Parathyroid adenoma (tissue), 2 donors: ENCODE results near the gene ABCC2.

Experiments used
- H2AFZ ChIP-seq: fragments of 300-600 bp; sonication (generic); one replicate; pipeline ENCODE4 v1.7.0; 2017; ENCODE audit warnings: antibody characterized with exemption, mild to moderate bottlenecking
- H3K27ac ChIP-seq: fragments of 300-600 bp; sonication (generic); one replicate; pipeline ENCODE4 v1.7.0; 2017
- H3K27me3 ChIP-seq: fragments of 300-600 bp; sonication (generic); one replicate; pipeline ENCODE4 v1.7.0; 2017; ENCODE audit warnings: low read length; ENCODE audit not compliant: control insufficient read depth, insufficient read depth
- H3K36me3 ChIP-seq: fragments of 300-600 bp; sonication (generic); one replicate; pipeline ENCODE4 v1.7.0; 2017; ENCODE audit warnings: low read length; ENCODE audit not compliant: control insufficient read depth, insufficient read depth
- H3K4me1 ChIP-seq: fragments of 300-600 bp; sonication (generic); one replicate; pipeline ENCODE4 v1.7.0; 2017; ENCODE audit warnings: control low read depth
- H3K4me2 ChIP-seq: fragments of 300-600 bp; sonication (generic); one replicate; pipeline ENCODE4 v1.7.0; 2017; ENCODE audit warnings: low read length
- H3K4me3 ChIP-seq: fragments of 300-600 bp; sonication (generic); one replicate; pipeline ENCODE4 v1.7.0; 2017; ENCODE audit warnings: low read depth, low read length
- H3K79me2 ChIP-seq: fragments of 300-600 bp; sonication (generic); one replicate; pipeline ENCODE4 v1.7.0; 2017; ENCODE audit warnings: control low read depth
- H3K9ac ChIP-seq: fragments of 300-600 bp; sonication (generic); one replicate; pipeline ENCODE4 v1.7.0; 2017; ENCODE audit warnings: mild to moderate bottlenecking
- H3K9me3 ChIP-seq: fragments of 300-600 bp; sonication (generic); one replicate; pipeline ENCODE4 v1.7.0; 2017; ENCODE audit warnings: low read length; ENCODE audit not compliant: control insufficient read depth
- TF ChIP-seq, protein P1 (sequence below): fragments of 300-600 bp; sonication (generic); IDR thresholded peaks from one replicate; pipeline ENCODE4 v1.7.0; 2017; ENCODE audit warnings: antibody characterized with exemption, mild to moderate bottlenecking
- donor health status: primary hyperparathyroidism.

Gene ABCC2

DNA sequence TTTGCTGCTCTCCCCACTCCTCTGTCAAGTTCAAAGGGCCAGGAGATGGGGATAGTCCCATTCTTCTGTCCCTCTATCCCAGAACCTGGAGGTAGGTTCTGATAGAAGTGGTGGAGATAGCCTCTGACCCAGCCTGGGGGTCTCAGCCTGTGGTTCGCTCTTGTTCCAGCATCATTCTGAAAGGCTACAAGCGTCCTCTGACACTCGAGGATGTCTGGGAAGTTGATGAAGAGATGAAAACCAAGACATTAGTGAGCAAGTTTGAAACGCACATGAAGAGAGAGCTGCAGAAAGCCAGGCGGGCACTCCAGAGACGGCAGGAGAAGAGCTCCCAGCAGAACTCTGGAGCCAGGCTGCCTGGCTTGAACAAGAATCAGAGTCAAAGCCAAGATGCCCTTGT lies 14.5 kb downstream of the ABCC2 start:
- H3K9me3 ChIP-seq, result no peaks in the 10 kb centered on the region
- H3K36me3 ChIP-seq, result no peaks in the 10 kb centered on the region
- no peaks in the 10 kb centered on the region for H3K4me1 ChIP-seq
- no peaks in the 10 kb centered on the region for H3K79me2 ChIP-seq
- no peak overlapping the region for H3K4me3 ChIP-seq
- H3K4me2 ChIP-seq, result no peak overlapping the region
- H3K27me3 ChIP-seq, result no peaks in the 10 kb centered on the region
- no peak overlapping the region for H3K27ac ChIP-seq
- TF ChIP-seq, protein P1, sequence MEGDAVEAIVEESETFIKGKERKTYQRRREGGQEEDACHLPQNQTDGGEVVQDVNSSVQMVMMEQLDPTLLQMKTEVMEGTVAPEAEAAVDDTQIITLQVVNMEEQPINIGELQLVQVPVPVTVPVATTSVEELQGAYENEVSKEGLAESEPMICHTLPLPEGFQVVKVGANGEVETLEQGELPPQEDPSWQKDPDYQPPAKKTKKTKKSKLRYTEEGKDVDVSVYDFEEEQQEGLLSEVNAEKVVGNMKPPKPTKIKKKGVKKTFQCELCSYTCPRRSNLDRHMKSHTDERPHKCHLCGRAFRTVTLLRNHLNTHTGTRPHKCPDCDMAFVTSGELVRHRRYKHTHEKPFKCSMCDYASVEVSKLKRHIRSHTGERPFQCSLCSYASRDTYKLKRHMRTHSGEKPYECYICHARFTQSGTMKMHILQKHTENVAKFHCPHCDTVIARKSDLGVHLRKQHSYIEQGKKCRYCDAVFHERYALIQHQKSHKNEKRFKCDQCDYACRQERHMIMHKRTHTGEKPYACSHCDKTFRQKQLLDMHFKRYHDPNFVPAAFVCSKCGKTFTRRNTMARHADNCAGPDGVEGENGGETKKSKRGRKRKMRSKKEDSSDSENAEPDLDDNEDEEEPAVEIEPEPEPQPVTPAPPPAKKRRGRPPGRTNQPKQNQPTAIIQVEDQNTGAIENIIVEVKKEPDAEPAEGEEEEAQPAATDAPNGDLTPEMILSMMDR, result no peak
- H2AFZ ChIP-seq, result no peak overlapping the region
- no peak overlapping the region for H3K9ac ChIP-seq

DNA sequence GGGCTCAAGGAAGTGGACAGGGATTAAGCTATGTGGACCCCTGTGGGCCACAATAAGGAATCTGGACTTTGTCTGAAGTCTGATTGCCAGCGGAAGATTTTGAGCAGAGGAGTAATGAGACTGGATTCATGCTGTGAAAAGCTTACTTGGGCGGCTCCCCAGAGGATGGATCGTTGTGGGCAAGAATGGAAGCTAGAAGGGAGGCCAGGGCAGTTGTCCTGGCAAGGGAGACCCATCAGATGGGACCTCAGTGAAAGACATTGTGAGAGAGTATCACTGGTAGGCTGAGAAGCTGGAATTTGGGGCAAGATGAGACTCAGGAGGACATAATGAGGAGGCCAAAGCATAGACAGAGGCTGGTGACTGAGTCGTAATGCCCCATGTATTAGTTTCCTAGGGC lies 15.6 kb downstream of the ABCC2 start:
- no peaks in the 10 kb centered on the region for H3K27me3 ChIP-seq
- no peak overlapping the region for H3K4me2 ChIP-seq
- no peaks in the 10 kb centered on the region for H3K36me3 ChIP-seq
- no peaks in the 10 kb centered on the region for H3K79me2 ChIP-seq
- no peak overlapping the region for H3K27ac ChIP-seq
- no peaks in the 10 kb centered on the region for H3K9me3 ChIP-seq
- H3K9ac ChIP-seq, result no peak overlapping the region
- no peaks in the 10 kb centered on the region for H3K4me1 ChIP-seq
- no peak overlapping the region for H2AFZ ChIP-seq
- TF ChIP-seq, protein P1, result no peak
- no peak overlapping the region for H3K4me3 ChIP-seq

DNA sequence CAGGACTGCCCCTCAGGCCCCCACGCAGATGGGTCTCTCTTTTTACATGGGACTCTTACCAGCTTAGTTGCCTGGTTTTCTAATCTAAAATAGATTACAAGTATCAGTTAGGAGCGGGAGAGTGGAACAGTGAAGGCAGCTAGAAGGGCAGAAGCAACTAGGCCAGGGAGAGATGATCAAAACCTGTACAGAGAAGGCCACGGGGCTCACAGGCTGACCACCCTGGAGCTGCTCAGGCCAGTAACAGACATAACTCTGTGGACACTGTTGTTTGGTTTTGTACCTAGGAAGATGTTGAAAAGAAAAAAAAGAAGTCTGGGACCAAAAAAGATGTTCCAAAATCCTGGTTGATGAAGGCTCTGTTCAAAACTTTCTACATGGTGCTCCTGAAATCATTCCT lies 16.5 kb downstream of the ABCC2 start:
- H3K4me1 ChIP-seq, result no peaks in the 10 kb centered on the region
- no peak overlapping the region for H3K9ac ChIP-seq
- H3K4me3 ChIP-seq, result no peak overlapping the region
- no peak overlapping the region for H2AFZ ChIP-seq
- H3K4me2 ChIP-seq, result no peak overlapping the region
- H3K27me3 ChIP-seq, result no peaks in the 10 kb centered on the region
- H3K36me3 ChIP-seq, result no peaks in the 10 kb centered on the region
- H3K9me3 ChIP-seq, result no peaks in the 10 kb centered on the region
- no peak overlapping the region for H3K27ac ChIP-seq
- no peaks in the 10 kb centered on the region for H3K79me2 ChIP-seq
- TF ChIP-seq, protein P1, result no peak

DNA sequence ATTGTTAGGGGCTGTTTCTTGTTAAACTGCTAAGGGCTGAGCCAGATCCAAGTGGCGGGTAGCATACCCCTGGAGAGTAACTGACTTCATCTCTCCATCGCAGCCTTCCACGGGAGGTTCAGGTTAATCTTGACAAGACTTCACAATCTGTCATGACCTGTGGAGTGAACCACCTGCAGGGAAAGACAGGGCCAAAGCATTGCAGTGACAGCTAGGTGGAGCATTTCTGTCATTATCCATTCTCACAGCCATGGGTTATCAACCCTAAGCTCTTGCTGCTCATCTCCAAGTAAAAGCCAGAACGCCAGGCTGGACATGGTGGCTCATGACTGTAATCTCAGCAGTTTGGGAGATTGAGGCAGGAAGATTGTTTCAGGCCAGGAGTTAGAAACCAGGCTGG lies 17.2 kb downstream of the ABCC2 start:
- no peaks in the 10 kb centered on the region for H3K4me1 ChIP-seq
- H3K9me3 ChIP-seq, result no peaks in the 10 kb centered on the region
- no peak overlapping the region for H2AFZ ChIP-seq
- no peaks in the 10 kb centered on the region for H3K36me3 ChIP-seq
- no peak overlapping the region for H3K27ac ChIP-seq
- H3K9ac ChIP-seq, result no peak overlapping the region
- H3K4me2 ChIP-seq, result no peak overlapping the region
- no peaks in the 10 kb centered on the region for H3K79me2 ChIP-seq
- TF ChIP-seq, protein P1, result no peak
- H3K27me3 ChIP-seq, result no peaks in the 10 kb centered on the region
- no peak overlapping the region for H3K4me3 ChIP-seq

DNA sequence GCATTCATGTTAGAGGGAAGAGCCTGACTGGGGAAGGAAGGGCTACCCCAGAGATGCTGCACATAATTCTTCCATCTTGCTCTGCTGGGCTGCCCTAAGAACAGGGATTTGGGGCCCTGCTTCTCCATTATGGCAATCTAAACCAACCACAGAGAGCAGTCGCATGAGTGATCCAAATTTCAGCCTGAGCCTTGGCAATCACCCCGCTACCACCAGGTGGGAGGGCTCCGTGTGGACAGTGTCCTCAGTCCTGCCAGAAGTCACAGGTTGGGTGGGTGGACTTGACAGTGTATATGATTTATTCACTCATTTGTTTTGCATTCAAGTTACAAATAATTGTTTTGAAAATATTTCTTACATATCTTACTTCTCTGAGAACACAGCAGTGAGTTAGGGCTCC lies 22.0 kb downstream of the ABCC2 start:
- TF ChIP-seq, protein P1, result no peak

More for the DNA sequence above, 22.0 kb downstream of the ABCC2 start:
- Histone ChIP-seq H2AFZ (no peak overlapping the region), H3K27ac (no peak overlapping the region), H3K4me3 (no peak overlapping the region), H3K4me1 (no peaks in the 10 kb centered on the region), H3K4me2 (no peak overlapping the region), H3K36me3 (no peaks in the 10 kb centered on the region), H3K27me3 (no peaks in the 10 kb centered on the region), H3K9ac (no peak overlapping the region), H3K9me3 (no peaks in the 10 kb centered on the region), H3K79me2 (no peaks in the 10 kb centered on the region)
